GM18909 (cell line): Measurements from ENCODE around the gene MALL.
"Not testable (repeated sequence)": the region's sequence is repeated elsewhere in the genome, so short reads cannot be mapped to it uniquely, and the experiment has no call there.

ENCODE experiments used
- ATAC-seq: cut with Tn5 transposase; IDR thresholded peaks from one replicate; pipeline ENCODE4 v1.9.1; 2021; ENCODE audit warnings: mild to moderate bottlenecking; ENCODE audit not compliant: unreplicated experiment, poor library complexity

Gene MALL

DNA sequence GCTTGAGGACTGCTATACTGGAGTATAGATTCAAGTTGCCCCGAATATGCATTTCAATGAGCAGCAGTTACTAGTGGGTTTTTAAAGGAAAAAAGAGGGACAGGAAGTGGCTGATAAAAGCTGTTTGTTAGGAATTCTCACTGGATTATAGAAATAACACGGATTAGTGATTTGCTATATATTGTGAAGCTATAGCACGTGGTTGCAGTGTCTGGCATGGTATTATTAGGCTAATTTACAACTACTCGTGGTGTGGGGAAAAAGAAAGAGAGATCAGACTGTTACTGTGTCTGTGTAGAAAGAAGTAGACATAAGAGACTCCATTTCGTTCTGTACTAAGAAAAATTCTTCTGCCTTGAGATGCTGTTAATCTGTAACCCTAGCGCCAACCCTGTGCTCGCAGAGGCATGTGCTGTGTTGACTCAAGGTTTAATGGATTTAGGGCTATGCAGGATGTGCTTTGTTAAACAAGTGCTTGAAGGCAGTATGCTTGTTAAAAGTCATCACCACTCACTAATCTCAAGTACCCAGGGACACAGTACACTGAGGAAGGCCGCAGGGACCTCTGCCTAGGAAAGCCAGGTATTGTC lies 59.7 kb downstream of the MALL start:
- ATAC-seq = not testable (repeated sequence)

DNA sequence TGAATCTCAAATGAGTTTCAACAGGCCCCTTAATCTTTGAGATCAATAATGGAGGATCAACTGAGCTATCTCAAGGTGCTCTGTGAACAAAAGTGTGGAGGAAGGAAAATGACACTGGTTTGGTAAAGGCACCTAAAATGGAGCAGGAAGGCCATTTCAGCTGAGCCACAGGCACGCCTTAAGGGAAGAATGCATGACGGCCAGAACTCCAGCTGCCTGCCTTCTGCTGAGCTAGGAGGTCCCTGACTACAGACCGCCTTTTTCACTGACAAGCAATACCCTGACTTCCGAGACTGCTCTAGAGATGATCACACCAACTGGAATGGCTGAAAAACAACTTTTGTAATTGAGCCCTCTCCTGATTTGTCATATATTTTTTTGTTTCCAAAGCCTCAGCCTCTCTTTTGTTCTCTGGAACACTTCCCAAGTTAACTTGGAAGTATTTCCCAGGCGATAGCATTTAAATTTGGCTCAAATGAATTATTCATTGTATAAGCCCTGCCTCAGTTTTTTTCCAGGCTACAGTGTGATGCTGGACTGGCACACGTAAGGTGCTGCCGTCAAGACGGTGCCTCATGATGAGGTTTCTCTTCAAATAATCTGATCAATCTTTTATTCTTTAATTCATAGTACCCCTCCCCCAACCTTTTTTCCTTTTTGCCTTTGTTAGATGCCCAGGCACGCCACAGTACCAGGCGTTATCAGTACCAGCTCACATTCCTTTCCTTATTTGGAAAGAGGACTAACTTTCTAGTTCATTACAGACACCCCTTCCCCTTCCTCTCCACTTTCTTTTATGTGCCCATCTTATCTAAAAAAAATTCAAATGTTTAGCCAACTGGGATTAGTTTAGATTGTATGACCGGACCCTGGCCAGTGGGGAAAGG lies 60.9 kb downstream of the MALL start:
- not testable (repeated sequence) for ATAC-seq

DNA sequence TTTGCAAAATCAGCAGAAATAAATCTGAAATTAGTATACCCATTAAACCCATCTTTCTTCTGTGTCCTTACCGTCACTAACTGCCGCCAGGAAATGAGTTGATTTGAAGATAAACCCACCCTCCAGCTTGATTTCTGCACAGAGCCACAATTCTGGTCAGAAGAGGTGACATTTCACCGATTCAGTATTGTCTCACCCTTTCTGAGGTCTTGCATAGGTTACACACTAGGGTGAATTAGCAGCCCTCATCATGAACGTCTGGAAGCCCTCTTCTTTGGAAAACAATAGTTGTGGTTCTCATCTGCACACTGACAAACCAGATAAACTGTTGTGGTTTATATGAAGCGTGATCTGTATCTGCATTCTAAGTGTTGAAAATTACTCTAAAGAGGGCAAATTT lies 61.9 kb downstream of the MALL start:
- ATAC-seq = not testable (repeated sequence)

DNA sequence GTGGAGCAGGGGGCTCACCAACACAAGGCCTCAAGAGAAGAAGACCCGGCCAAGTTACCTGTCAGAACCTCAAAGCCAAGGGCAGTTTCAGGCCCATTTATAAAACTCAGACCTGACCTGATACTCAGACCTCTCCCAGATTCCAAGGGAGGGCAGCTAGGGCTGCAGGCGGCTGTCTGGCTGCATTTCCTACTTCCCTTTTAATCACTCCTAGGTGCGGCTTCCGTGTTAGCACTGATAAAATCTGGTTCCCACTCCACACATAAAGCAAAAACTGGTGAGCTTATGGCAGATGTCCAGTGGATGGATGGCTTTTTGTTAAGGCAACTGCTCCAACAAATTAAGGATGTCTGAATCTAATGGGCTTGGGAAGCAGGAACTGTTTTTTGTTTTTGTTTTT lies 63.5 kb downstream of the MALL start:
- not testable (repeated sequence) for ATAC-seq

DNA sequence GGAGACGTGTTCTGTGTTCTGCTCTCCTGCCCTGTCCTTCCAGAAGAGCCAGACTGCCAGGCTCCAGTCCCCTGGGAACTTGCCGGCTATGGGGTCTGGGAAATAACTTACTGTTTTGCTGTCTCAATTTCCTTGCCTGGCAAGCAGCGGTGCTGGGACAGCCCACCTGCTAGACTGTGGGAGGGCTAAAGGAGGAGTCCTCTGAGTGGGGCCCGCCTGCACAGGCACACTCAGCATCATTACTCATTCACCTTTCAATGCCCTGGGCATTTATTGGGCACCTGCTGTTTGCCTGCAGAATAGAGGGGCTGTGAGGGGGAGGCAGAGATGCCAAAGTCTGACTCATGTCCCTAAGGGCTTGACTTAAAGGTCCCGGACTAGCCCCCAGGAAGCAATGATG lies 65.4 kb downstream of the MALL start:
- ATAC-seq = not testable (repeated sequence)

DNA sequence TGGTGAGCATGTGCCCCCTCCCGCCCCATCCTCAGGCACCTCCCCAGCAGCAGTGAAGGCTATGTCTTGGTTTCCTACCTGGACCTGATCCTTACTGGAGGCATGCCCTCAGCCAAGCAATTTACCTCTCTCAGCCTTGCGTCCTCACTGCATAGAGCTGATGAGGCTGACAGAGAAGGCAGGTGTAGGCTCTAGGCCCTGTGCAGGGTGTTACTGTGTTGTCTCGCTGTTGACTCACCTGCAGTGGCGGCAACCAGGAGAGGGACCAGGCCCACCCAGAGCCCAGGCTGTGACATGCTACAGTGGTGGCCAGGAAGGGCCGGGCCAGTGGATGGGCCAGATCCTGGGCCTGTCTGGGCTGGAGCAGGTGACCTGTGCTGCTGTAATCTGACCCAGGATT lies 65.9 kb downstream of the MALL start:
- ATAC-seq = not testable (repeated sequence)

DNA sequence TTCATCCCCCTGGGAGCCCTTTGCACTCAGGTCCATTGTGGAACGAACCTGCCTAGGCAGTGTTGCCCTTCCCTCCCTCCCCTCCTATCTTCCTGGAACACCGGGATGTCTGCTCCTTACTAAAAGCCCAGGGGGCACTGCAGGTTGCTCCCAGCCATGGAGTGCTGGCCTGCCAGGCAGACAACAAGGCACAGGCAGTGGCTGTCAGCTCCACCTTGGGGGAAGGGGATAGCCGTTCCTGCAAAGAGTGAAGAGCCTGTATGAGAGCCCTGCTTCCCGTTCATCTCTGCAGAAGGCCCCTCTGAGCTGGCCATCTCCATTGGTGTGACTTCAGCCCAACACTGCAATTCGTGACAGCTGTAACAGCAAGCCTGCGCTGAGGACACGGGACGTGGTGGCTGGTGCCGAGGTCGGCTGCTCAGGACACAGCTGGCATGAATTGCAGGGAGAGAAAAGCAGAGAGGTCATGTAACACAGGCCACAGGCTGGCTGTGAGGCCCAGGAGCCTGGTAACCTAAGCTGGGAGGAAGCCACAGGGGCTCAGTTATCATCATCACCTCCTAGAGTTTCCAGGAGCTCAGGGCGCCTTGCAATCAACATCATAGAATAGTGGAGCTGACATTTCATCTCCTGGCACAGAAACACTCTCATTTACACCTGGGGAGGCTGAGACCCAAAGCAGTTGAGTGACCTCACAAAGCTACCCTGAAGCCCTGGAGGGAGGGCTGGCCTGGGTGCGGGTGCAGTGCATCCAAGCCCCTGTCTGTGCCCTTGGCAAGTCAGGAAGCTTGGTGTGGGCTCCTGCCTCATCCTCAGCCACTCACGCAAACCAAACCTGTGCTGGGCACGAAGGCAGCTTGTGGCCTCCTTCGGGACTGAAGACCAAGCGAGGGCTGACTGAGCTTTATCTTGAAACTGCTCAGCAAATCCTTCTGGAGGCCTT lies 67.1 kb downstream of the MALL start:
- not testable (repeated sequence) for ATAC-seq

DNA sequence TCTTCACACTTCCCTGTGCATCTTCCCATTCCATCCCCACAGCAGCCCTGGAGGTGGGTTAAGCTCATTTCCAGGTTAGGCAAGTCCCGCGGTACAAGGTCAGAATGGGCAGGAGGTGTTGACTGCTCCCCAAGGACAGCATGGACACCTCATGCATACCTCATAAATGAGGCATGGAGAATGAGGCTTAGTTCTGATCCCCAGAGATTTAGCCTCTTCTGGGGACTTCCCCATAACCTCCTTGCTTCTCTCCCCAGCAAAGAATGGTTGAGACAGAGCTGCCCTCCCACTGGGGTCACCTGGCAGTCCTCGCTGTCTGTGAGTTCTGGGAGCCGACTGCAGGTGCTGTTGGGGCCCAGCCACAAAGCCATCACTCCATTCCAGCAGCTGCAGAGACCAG lies 68.4 kb downstream of the MALL start:
- not testable (repeated sequence) for ATAC-seq

DNA sequence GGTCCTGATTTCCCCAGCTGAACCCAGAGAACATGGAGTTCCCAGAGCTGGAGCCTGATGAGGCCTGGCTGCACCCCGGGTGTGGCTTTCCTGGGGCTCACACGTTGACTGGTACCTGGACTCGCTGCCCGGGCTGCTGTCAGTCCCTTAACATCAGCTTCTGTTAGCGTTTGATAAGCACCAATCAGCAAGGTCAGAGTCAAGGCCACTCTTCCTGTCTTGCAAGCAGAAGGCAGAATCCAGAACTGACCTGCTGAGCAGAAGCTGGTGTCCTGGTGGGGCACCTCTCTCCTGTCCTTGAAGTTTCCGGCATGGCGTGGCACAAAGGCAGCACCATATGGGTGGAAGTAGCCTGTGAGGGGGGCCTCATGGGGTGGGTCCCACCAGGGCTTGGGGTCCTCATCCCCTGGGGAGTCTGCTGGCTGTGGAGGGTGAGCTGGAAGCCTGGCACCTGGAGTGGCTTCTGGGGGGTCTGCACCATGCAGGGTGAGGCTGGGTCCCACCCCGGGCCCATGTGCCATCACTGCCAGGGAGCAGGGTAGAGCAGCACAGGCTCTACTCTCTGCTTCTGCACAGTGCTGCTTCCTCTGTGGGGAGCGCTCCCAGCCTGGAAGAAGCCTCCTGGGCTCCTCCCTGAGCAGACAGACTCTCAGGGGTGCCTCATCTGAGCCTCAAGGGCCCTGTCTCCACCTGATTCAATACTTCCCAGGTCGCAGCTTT lies 73.5 kb downstream of the MALL start:
- not testable (repeated sequence) for ATAC-seq

DNA sequence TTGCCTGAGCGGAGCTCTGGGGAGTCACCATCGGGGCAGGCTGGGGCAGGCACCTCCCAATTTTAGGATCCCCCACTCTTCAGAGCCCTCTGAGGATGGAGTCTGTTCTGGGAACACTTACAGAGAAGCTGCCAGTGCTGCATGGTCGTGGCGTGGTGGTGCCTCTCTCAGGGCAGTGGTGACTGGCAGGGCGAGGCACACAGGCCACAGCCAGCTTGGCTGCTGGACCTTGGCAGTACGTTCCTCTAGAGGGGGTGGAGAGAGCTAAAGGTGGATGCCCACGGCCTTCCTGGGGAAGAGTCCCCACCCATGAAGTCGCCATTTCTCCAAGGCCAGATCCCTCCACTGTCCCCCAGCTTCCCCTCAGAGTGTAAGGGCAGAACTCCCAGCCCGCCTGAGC lies 78.3 kb downstream of the MALL start:
- ATAC-seq = not testable (repeated sequence)

DNA sequence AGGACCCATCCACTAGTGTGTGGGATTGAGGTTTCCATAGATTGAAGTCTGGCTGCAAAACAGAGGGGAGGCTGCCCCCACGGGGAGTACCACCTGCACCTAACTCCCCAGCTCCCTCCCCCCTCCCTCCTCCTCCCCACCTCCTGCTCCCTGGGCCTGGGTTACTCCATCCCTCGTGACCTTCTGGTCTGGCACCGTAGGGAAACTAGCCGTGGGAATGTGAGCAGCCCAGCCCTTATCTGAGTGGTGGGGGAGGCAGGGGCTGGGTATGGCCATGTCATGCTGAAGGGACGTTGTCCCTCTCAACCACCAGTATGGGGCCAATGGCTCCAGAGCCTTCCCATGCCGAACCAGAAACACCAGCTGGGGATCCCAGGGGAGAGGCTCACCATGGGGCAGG lies 80.2 kb downstream of the MALL start:
- not testable (repeated sequence) for ATAC-seq

DNA sequence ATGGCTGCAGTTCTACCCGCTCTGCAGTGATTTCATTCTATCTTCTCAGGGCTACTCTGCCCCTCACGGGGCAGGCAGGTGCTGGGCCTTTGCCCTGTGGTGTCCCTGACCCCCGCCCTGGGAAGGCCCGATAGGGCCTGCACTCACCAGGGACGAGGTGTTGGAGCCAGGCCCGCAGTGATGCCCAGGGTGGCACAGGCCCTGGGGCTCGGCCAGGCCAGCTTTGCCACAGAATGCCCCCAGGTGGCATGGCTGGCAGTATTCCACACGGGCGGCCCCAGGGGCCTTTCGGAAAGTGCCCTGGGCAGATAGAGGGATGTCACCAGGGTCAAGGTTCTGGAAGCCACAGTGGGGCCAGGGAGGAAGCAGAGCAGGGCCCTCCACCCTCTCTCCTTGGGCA lies 80.7 kb downstream of the MALL start:
- ATAC-seq = not testable (repeated sequence)
